Keratinocyte (primary cell): Measurements from ENCODE around the gene CCDC137. TPM values are rescaled to one million over a fixed set of nuclear protein-coding genes. Genes with fewer than 3 reads are reported as not detected.

Experiments
- DNase-seq: peaks from one replicate; pipeline ENCODE4 v3.0.0-alpha.2; 2011; ENCODE audit warnings: low read depth, missing footprints, low spot score
- FAIRE-seq: peaks from 2 replicates; lab custom pipeline; 2011; peaks lifted over from hg19 to GRCh38; lab: Jason Lieb, UNC
- H2AFZ ChIP-seq: 2 replicates; pipeline ENCODE4 v1.6.0; 2012; ENCODE audit warnings: low read length, control low read depth, inconsistent platforms; ENCODE audit not compliant: control insufficient read depth
- H3K27ac ChIP-seq: 2 replicates; pipeline ENCODE4 v1.5.1; 2011; ENCODE audit warnings: low read length; ENCODE audit not compliant: control insufficient read depth, insufficient read depth
- H3K27me3 ChIP-seq: 3 replicates; pipeline ENCODE4 v1.6.0; 2011; ENCODE audit warnings: low read length; ENCODE audit not compliant: control insufficient read depth, insufficient read depth; ENCODE audit errors: extremely low read depth
- H3K36me3 ChIP-seq, 2 experiments: 2 replicates in 1 of 2; 3 replicates in 1 of 2; pipeline ENCODE4 v1.5.1; 2011; ENCODE audit warnings: low read length in 2 of 2, mild to moderate bottlenecking in 1 of 2; ENCODE audit not compliant: control insufficient read depth in 2 of 2, insufficient read depth in 2 of 2; ENCODE audit errors: extremely low read depth in 1 of 2
- H3K4me1 ChIP-seq: 3 replicates; pipeline ENCODE4 v1.5.1; 2011; ENCODE audit warnings: low read length; ENCODE audit not compliant: control insufficient read depth, insufficient read depth; ENCODE audit errors: extremely low read depth
- H3K4me2 ChIP-seq: 3 replicates; pipeline ENCODE4 v1.6.0; 2011; ENCODE audit warnings: low read depth, low read length; ENCODE audit not compliant: control insufficient read depth, insufficient read depth; ENCODE audit errors: extremely low read depth
- H3K4me3 ChIP-seq, 3 experiments: fragments of 200-600 bp in 1 of 3; sonication (generic) in 1 of 3; 2 replicates in 2 of 3; 3 replicates in 1 of 3; pipeline ENCODE4 v1.5.1; 2011 to 2016; ENCODE audit warnings: low read length in 3 of 3, mild to moderate bottlenecking in 3 of 3, control low read depth in 2 of 3, inconsistent platforms in 1 of 3, low read depth in 1 of 3, mixed read lengths in 1 of 3, mixed run types in 1 of 3, moderate library complexity in 1 of 3; ENCODE audit not compliant: control insufficient read depth in 2 of 3, insufficient read depth in 2 of 3; ENCODE audit errors: extremely low read depth in 1 of 3
- H3K79me2 ChIP-seq: 2 replicates; pipeline ENCODE4 v1.6.0; 2012; ENCODE audit warnings: low read length; ENCODE audit not compliant: control insufficient read depth, insufficient read depth
- H3K9ac ChIP-seq: 3 replicates; pipeline ENCODE4 v1.6.0; 2011; ENCODE audit warnings: low read length; ENCODE audit not compliant: control insufficient read depth, insufficient read depth; ENCODE audit errors: extremely low read depth
- H3K9me1 ChIP-seq: 3 replicates; pipeline ENCODE4 v1.6.0; 2011; ENCODE audit warnings: low read length; ENCODE audit not compliant: control insufficient read depth, insufficient read depth; ENCODE audit errors: extremely low read depth
- H3K9me3 ChIP-seq: 2 replicates; pipeline ENCODE4 v1.5.1; 2012; ENCODE audit warnings: low read depth, low read length; ENCODE audit not compliant: control insufficient read depth
- H4K20me1 ChIP-seq: 3 replicates; pipeline ENCODE4 v1.6.0; 2011; ENCODE audit warnings: low read length; ENCODE audit not compliant: control insufficient read depth, insufficient read depth; ENCODE audit errors: extremely low read depth
- EZH2 ChIP-seq: IDR thresholded peaks from one replicate; pipeline ENCODE4 v1.6.1; 2012; ENCODE audit warnings: inconsistent platforms, mild to moderate bottlenecking, low read length, moderate library complexity
- dilution Hi-C: fragments of 300-500 bp; cut with MboI; formaldehyde crosslinking; loops from one replicate; pipeline ENCODE4 v1.7.0; 2020; ENCODE audit warnings: low sequenced_read_pairs; ENCODE audit not compliant: extremely low pct_ligation_motif_present
- polyA plus RNA-seq, 5 experiments: library from polyadenylated mRNA; depleted of rRNA in 3 of 5; stranded (reverse) in 3 of 5; stranded (forward) in 1 of 5; unstranded in 1 of 5; fragments of >200 nt; gene quantifications; 1 replicate in 1 of 5; 2 replicates in 3 of 5; 3 replicates in 1 of 5; pipeline versions ENCODE4 v1.2.1 to v1.2.3, GENCODE V29; 2011 to 2012; ENCODE audit warnings: missing spikeins in 2 of 5, low read depth in 1 of 5, low replicate concordance in 1 of 5
- TF ChIP-seq, protein P1 (sequence below), 3 experiments: IDR thresholded peaks in 1 of 3; conservative IDR thresholded peaks in 1 of 3; optimal IDR thresholded peaks in 1 of 3; 2 replicates in 2 of 3; 3 replicates in 1 of 3; pipeline versions ENCODE3 to v1.5.1; 2011; ENCODE audit warnings: low read length in 3 of 3, mild to moderate bottlenecking in 3 of 3, moderate library complexity in 2 of 3, control low read depth in 1 of 3, inconsistent platforms in 1 of 3; ENCODE audit not compliant: insufficient read depth in 2 of 3; ENCODE audit errors: extremely low read depth in 1 of 3

Gene CCDC137
- polyA plus RNA-seq, 1 donor (not counting 4 experiments of a cell fraction or from before 2014, with no cell fraction given) = 15.4 TPM

DNA sequence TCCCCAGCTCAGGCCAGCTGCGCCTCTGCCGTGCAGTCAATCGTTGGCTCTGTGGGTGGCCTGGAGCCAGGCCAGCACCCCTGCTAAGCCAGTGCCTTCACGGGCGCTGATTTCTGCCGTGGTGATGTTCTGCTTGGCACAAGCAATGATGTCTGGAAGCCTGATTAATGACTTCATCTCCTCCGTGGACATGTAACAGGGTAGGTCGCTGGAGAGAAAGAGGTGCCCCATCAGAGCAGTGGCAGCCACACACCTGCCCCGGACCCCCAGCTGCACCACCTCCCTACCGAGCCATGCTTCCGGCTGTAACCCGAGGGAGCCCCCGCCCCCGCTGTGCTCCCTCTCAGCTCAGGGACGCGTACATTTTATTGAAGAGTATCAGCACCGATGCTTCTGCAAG lies 15.1 kb downstream of the CCDC137 start:
- H3K4me3 ChIP-seq = no peak overlapping the region
- peaks cover 13% of the 10 kb centered on the region for H4K20me1 ChIP-seq
- DNase-seq (no peak), FAIRE-seq (no peak)
- no peak overlapping the region for H2AFZ ChIP-seq
- H3K4me1 ChIP-seq = peaks cover 23% of the 10 kb centered on the region
- H3K9me1 ChIP-seq = no peaks in the 10 kb centered on the region
- no peaks in the 10 kb centered on the region for H3K9me3 ChIP-seq
- no peak overlapping the region for H3K9ac ChIP-seq
- dilution Hi-C loops = no loop called here
- no peak overlapping the region for H3K27ac ChIP-seq
- peaks cover 42% of the 10 kb centered on the region for H3K79me2 ChIP-seq
- no peaks in the 10 kb centered on the region for H3K27me3 ChIP-seq
- no peak overlapping the region for H3K4me2 ChIP-seq
- H3K36me3 ChIP-seq = peaks cover 18 to 19% of the 10 kb centered on the region in 2 experiments
- TF ChIP-seq, protein P1, sequence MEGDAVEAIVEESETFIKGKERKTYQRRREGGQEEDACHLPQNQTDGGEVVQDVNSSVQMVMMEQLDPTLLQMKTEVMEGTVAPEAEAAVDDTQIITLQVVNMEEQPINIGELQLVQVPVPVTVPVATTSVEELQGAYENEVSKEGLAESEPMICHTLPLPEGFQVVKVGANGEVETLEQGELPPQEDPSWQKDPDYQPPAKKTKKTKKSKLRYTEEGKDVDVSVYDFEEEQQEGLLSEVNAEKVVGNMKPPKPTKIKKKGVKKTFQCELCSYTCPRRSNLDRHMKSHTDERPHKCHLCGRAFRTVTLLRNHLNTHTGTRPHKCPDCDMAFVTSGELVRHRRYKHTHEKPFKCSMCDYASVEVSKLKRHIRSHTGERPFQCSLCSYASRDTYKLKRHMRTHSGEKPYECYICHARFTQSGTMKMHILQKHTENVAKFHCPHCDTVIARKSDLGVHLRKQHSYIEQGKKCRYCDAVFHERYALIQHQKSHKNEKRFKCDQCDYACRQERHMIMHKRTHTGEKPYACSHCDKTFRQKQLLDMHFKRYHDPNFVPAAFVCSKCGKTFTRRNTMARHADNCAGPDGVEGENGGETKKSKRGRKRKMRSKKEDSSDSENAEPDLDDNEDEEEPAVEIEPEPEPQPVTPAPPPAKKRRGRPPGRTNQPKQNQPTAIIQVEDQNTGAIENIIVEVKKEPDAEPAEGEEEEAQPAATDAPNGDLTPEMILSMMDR (optimal IDR thresholded peaks at IDR 0.05 in 1 of 3, IDR thresholded peaks at IDR 0.05 in 1 of 3, conservative IDR thresholded peaks at IDR 0.05 in 1 of 3; ENCODE audit: extremely low read depth in 1 of 3, insufficient read depth in 2 of 3, low read length in 3 of 3) = no peak
- TF ChIP-seq EZH2 = no peak

DNA sequence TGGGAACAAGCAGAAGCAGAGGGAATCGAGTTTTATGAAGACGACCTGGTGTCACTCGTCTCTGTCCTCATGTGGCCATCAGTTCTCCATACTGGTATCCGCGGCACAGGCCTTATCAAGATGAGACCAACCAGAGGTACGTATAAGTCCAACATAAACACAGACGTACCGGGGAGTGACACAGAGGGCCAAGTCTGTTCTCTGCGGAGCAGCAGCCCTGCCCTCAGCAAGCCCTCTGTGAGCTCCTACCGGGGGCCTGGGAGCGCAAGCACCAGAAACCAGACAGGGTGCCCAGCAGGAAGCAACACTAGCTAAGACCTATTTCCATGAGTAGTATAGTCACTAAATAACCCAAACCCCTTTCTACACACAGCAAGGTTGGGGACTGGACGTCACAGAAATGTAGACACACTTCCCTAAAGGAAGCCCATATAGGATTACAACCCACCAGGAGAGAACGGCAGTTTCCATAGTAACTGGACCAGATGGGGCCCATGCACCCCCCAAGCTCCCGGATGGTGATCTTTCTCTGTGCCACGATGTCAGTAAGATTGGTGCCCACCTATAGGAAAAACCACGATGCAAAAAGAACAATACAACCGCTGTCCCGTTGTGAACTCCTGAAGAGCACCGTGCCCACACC lies 16.1 kb downstream of the CCDC137 start:
- H3K9me3 ChIP-seq = no peaks in the 10 kb centered on the region
- H3K27ac ChIP-seq = peak overlapping the region; percentile 71
- peaks cover 24 to 27% of the 10 kb centered on the region in 2 experiments for H3K36me3 ChIP-seq
- H3K4me3 ChIP-seq = peak overlapping the region; percentile 85 to 99 (median 89)
- no peaks in the 10 kb centered on the region for H3K9me1 ChIP-seq
- peak overlapping the region; percentile 83 for H3K9ac ChIP-seq
- peak overlapping the region; percentile 97 for H3K4me2 ChIP-seq
- H2AFZ ChIP-seq = peak overlapping the region; percentile 74
- dilution Hi-C loops = no loop called here
- DNase-seq (no peak), FAIRE-seq (no peak)
- H4K20me1 ChIP-seq = peaks cover 13% of the 10 kb centered on the region
- TF ChIP-seq, protein P1 (optimal IDR thresholded peaks at IDR 0.05 in 1 of 3, IDR thresholded peaks at IDR 0.05 in 1 of 3, conservative IDR thresholded peaks at IDR 0.05 in 1 of 3; ENCODE audit: extremely low read depth in 1 of 3, insufficient read depth in 2 of 3, low read length in 3 of 3) = no peak
- TF ChIP-seq EZH2 = no peak
- H3K4me1 ChIP-seq = peaks cover 23% of the 10 kb centered on the region
- H3K79me2 ChIP-seq = peaks cover 53% of the 10 kb centered on the region
- H3K27me3 ChIP-seq = no peaks in the 10 kb centered on the region
